Endodermal cell (in vitro differentiated cells): ENCODE data around the gene IL3RA. TPM values are rescaled to one million over a fixed set of nuclear protein-coding genes. Genes with fewer than 3 reads are reported as not detected.
A peak's percentile ranks its signal among the peaks of the same experiment; 100 is the strongest.

ENCODE experiments used
- DNase-seq: peaks from one replicate; pipeline ENCODE4 v3.0.0-alpha.2; 2017
- H3K27ac ChIP-seq: 2 replicates; pipeline ENCODE4 v1.5.1; 2013; ENCODE audit warnings: mild to moderate bottlenecking, low read depth, low read length, moderate library complexity
- H3K27me3 ChIP-seq: 2 replicates; pipeline ENCODE4 v1.6.1; 2013; ENCODE audit warnings: mild to moderate bottlenecking, low read length, moderate library complexity; ENCODE audit not compliant: insufficient read depth, control insufficient read depth, poor library complexity, severe bottlenecking
- H3K36me3 ChIP-seq: 2 replicates; pipeline ENCODE4 v1.7.0; 2013; ENCODE audit warnings: mild to moderate bottlenecking, low read length, moderate library complexity; ENCODE audit not compliant: control insufficient read depth, insufficient read depth
- H3K4me1 ChIP-seq: one replicate; pipeline ENCODE4 v1.7.0; 2013; ENCODE audit warnings: low read length; ENCODE audit not compliant: control insufficient read depth, insufficient read depth
- H3K4me3 ChIP-seq: 2 replicates; pipeline ENCODE4 v1.5.1; 2013; ENCODE audit warnings: mild to moderate bottlenecking, low read length, moderate library complexity
- H3K9ac ChIP-seq: 2 replicates; pipeline ENCODE4 v1.6.1; 2013; ENCODE audit warnings: mild to moderate bottlenecking, low read length, moderate library complexity; ENCODE audit not compliant: poor library complexity, severe bottlenecking; ENCODE audit errors: extremely low read depth
- H3K9me3 ChIP-seq: 2 replicates; pipeline ENCODE4 v1.6.1; 2013; ENCODE audit warnings: mild to moderate bottlenecking, low read length, moderate library complexity; ENCODE audit not compliant: control insufficient read depth
- H3K27ac Mint-ChIP-seq: 2 replicates; pipeline ENCODE4 v1.8.0; 2020; ENCODE audit warnings: mixed read lengths
- H3K27me3 Mint-ChIP-seq: 2 replicates; pipeline ENCODE4 v1.8.0; 2021; ENCODE audit warnings: mild to moderate bottlenecking, mixed read lengths; ENCODE audit not compliant: insufficient read depth
- H3K36me3 Mint-ChIP-seq: 2 replicates; pipeline ENCODE4 v1.8.0; 2020; ENCODE audit warnings: low read depth, mixed read lengths
- H3K4me1 Mint-ChIP-seq: 2 replicates; pipeline ENCODE4 v1.8.0; 2020; ENCODE audit warnings: mixed read lengths
- H3K4me3 Mint-ChIP-seq: 2 replicates; pipeline ENCODE4 v1.8.0; 2020; ENCODE audit warnings: mild to moderate bottlenecking, moderate library complexity, mixed read lengths
- H3K9me3 Mint-ChIP-seq: 2 replicates; pipeline ENCODE4 v1.8.0; 2020; ENCODE audit warnings: mild to moderate bottlenecking, mixed read lengths
- WGBS, 2 experiments: methylation state at CpG; one replicate each; pipeline versions ENCODE4 v1.1.5 to v1.1.7; 2013; ENCODE audit warnings: missing lambda C conversion rate in 2 of 2, mixed read lengths in 1 of 2; ENCODE audit not compliant: insufficient coverage in 1 of 2, insufficient read length in 1 of 2; 5-methylcytosine and 5-hydroxymethylcytosine counted together
- total RNA-seq, 2 donors: library from RNA; stranded (reverse); fragmentation: NEBNext Ultra II Directional in 1 of 2; extraction: Animal tissue kit (Norgen Biotek cat#: 25700) in 1 of 2; gene quantifications; 2 replicates in 1 of 2; 3 replicates in 1 of 2; pipeline ENCODE4 v1.2.1, GENCODE V29; 2021
- TF ChIP-seq, protein P1 (sequence below): fragments of 200-600 bp; sonication (generic); conservative IDR thresholded peaks from 2 replicates; pipeline ENCODE4 v1.5.0; 2021; ENCODE audit warnings: antibody characterized with exemption, mild to moderate bottlenecking

IL3RA gene
- total RNA-seq, 2 donors from 2014 or later: not detected

DNA sequence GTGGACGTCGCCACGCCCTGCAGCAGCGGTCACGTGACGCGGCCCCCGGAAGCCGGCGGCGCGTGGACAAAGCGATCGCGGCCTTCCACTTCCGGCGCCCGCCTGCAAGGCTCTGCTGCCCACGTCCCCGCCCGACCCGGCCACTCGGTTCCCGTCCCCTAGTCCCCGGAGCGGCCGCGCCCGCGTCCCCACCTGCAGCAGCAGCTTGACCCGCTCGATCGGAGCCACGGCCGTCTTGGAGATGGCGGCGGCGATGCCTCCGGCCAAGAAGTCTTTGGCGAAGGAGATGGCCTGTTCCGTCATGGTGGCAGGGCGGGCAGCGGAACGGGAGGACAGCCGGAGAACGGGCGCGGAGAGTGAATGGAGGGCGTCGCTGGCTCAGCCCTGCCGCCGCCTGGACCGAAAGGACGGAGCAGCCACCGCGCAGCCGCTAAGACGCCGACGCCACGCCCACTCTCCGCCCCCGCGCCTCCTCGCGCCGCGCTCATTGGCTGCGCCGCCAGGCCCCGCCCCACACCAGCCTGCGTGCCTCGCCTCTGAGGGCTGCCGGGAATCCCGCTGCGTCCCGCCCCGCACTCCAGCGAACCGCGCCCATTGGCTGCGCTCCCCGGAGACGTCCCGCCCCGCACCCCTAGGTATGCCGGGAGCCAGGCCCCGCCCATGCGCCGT is 55.3 kb downstream of the IL3RA start, which contains the start of gene SLC25A6:
Gene SLC25A6 (minus strand): TSS at position 407 of the 669 bp plus-strand sequence. CDS start 104 bp downstream, at position 303.
- Histone ChIP-seq H3K27ac (peak within 1 kb of the TSS; percentile 99), H3K9ac (peak within 1 kb of the TSS; percentile 95), H3K9me3 (no peaks in the 10 kb centered on the region), H3K4me3 (peak within 1 kb of the TSS; percentile 98), H3K4me1 (peaks cover 3% of the 10 kb centered on the region), H3K27me3 (no peaks in the 10 kb centered on the region), H3K36me3 (peaks cover 57% of the 10 kb centered on the region)
- Mint-ChIP-seq H3K27ac (peak within 1 kb of the TSS; percentile 95), H3K4me1 (peaks cover 7% of the 10 kb centered on the region), H3K27me3 (no peaks in the 10 kb centered on the region), H3K4me3 (peak within 1 kb of the TSS; percentile 90), H3K9me3 (no peaks in the 10 kb centered on the region), H3K36me3 (peaks cover 61% of the 10 kb centered on the region)
- DNase-seq: peak; percentile 99
- WGBS, 2 experiments: 0% methylated on average over 51 to 90 of the region's 90 CpGs
- TF ChIP-seq, protein P1, sequence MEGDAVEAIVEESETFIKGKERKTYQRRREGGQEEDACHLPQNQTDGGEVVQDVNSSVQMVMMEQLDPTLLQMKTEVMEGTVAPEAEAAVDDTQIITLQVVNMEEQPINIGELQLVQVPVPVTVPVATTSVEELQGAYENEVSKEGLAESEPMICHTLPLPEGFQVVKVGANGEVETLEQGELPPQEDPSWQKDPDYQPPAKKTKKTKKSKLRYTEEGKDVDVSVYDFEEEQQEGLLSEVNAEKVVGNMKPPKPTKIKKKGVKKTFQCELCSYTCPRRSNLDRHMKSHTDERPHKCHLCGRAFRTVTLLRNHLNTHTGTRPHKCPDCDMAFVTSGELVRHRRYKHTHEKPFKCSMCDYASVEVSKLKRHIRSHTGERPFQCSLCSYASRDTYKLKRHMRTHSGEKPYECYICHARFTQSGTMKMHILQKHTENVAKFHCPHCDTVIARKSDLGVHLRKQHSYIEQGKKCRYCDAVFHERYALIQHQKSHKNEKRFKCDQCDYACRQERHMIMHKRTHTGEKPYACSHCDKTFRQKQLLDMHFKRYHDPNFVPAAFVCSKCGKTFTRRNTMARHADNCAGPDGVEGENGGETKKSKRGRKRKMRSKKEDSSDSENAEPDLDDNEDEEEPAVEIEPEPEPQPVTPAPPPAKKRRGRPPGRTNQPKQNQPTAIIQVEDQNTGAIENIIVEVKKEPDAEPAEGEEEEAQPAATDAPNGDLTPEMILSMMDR: peak; percentile 52

DNA sequence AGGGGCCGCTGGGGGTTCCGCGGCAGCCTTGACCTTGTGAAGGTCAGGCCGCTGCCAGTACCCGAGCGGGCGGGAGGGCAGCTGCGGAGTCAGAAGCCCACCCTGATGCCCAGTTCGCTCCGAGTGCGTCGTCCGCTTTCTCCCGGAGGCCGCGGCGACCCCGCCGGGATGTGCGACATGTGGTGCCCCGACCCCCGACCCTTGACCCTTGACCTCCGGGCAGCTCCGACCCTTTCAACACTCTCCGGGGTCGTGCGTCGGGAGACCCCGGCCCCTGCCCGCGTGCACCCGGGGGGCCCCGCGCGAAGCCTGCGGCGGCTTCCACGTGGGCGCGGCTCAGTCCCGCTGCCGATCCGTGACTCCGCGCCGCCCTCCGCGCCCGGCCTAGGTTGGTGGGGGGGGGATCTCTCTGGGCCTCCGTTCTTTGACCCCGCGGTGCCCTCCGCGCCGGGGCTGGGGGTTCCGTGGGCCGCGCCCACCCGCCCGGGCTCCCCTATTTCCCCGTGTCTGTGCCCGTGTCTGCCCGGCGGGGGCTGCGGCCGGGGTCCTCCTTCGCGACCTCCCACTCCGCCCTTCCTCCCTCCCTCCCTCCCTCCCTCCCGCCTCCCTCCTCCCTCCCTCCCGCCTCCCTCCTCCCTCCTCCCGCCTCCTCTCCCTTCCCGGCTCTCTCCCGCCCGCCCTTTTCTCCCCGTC is 55.9 kb downstream of the IL3RA start:
- Mint-ChIP-seq H3K4me1 (peaks cover 7% of the 10 kb centered on the region), H3K9me3 (no peaks in the 10 kb centered on the region), H3K27ac (peak overlapping the region; percentile 87), H3K27me3 (no peaks in the 10 kb centered on the region), H3K4me3 (peak overlapping the region; percentile 90), H3K36me3 (peaks cover 57% of the 10 kb centered on the region)
- WGBS, 2 experiments: 0% methylated on average over 18 to 65 of the region's 76 CpGs
- H3K4me3 ChIP-seq: peak overlapping the region; percentile 96
- DNase-seq: peak; percentile 86
- TF ChIP-seq, protein P1: no peak
- H3K36me3 ChIP-seq: peaks cover 55% of the 10 kb centered on the region
- H3K4me1 ChIP-seq: peaks cover 3% of the 10 kb centered on the region
- H3K27ac ChIP-seq: peak overlapping the region; percentile 97
- H3K9me3 ChIP-seq: no peaks in the 10 kb centered on the region
- no peaks in the 10 kb centered on the region for H3K27me3 ChIP-seq
- H3K9ac ChIP-seq: peak overlapping the region; percentile 82

- DNase-seq: peak; percentile 41
- TF ChIP-seq, protein P1: no peak
- H3K36me3 Mint-ChIP-seq: peaks cover 46% of the 10 kb centered on the region
- H3K36me3 ChIP-seq: peaks cover 43% of the 10 kb centered on the region
- no peak overlapping the region for H3K27ac ChIP-seq
- no peaks in the 10 kb centered on the region for H3K9me3 Mint-ChIP-seq
- H3K27ac Mint-ChIP-seq: peak overlapping the region; percentile 81
- H3K27me3 ChIP-seq: no peaks in the 10 kb centered on the region
- H3K4me1 ChIP-seq: peaks cover 3% of the 10 kb centered on the region
- H3K4me3 ChIP-seq: peak overlapping the region; percentile 96
- 79 to 80% methylated on average over 16 of the region's 16 CpGs for WGBS, 2 experiments
- H3K9me3 ChIP-seq: no peaks in the 10 kb centered on the region
- H3K4me1 Mint-ChIP-seq: peaks cover 7% of the 10 kb centered on the region
- peak overlapping the region; percentile 90 for H3K4me3 Mint-ChIP-seq
- H3K9ac ChIP-seq: no peak overlapping the region
- H3K27me3 Mint-ChIP-seq: no peaks in the 10 kb centered on the region
Measured at GRCh38 chrX:1393871-1394615, 57.5 kb downstream of the IL3RA start.
